ENCODE measurements around the gene COG8. TPM values are rescaled to one million over a fixed set of nuclear protein-coding genes. Genes with fewer than 3 reads are reported as not detected.

Gene COG8
- total and polyA plus RNA-seq, 2 of the 8 experiments (the other 6 are each of a cell fraction or from before 2014, with no cell fraction given): 49.1 to 55.6 TPM

DNA sequence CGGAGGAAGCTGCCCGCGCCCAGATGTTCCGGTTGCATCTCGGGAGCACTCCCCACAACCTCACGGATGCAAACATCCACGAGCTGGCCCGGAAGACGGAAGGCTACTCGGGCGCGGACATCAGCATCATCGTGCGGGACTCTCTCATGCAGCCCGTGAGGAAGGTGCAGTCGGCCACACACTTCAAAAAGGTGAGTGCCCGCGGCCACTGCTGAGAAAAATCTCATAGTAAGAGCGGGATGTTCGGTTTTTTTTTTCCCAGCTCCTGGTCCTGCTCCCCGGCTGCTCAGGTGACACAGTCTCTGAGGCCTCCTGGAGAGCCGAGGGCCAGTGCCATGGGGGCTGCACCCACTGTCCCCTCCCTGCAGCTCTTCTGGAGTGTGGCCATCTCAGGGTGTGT, 18.3 kb downstream of the COG8 start:
- no peak overlapping the region for H2AK5ac ChIP-seq (ENCODE audit: low read depth, low read length)
- peaks cover 5 to 35% of the 10 kb centered on the region in 2 experiments for H4K20me1 ChIP-seq (replicated peaks in 1 of 2; ENCODE audit: control insufficient read depth in 1 of 2, insufficient read depth in 2 of 2, low read length in 2 of 2)
- H3K23me2 ChIP-seq (ENCODE audit: low read depth, low read length): no peaks in the 10 kb centered on the region; the same call in 1 of the 2 replicates
- no peak overlapping the region for H3K4me2 ChIP-seq (ENCODE audit: insufficient read depth in 1 of 2, low read depth in 2 of 2, low read length in 2 of 2)
- peaks cover 25 to 79% (median 52%) of the 10 kb centered on the region in 4 experiments for H3K36me3 ChIP-seq (ENCODE audit: control insufficient read depth in 2 of 4, insufficient read depth in 4 of 4, low read length in 3 of 4)
- 88% methylated on average over 22 of the region's 22 CpGs; no CpG with 5 or more reads in 1 of the 2 experiments for WGBS, 2 experiments (ENCODE audit: extremely low coverage in 1 of 2, insufficient coverage in 1 of 2, insufficient read length in 1 of 2, insufficient replicate concordance in 2 of 2, low coverage in 1 of 2, low lambda C conversion rate in 2 of 2, missing lambda C conversion rate in 1 of 2)
- no peak overlapping the region for H2BK20ac ChIP-seq (ENCODE audit: low read length)
- H2BK15ac ChIP-seq (ENCODE audit: low read length): no peak overlapping the region
- H3K9ac ChIP-seq (replicated peaks in 1 of 4; ENCODE audit: extremely low read depth in 1 of 4, low read depth in 3 of 4, low read length in 3 of 4): no peak overlapping the region
- H3K56ac ChIP-seq (replicated peaks; ENCODE audit: insufficient read length, low read depth, low read length): no peak overlapping the region
- H2BK5ac ChIP-seq (ENCODE audit: low read depth, low read length): no peak overlapping the region
- FAIRE-seq (no peak), DNase-seq (ENCODE audit: low read depth in 1 of 2, low spot score in 2 of 2) (no peak)
- no peak overlapping the region for H3K18ac ChIP-seq (ENCODE audit: extremely low read depth, low read length)
- no peak overlapping the region for H2BK12ac ChIP-seq (ENCODE audit: low read depth, low read length)
- no peaks in the 10 kb centered on the region for H3K27me3 ChIP-seq (replicated peaks in 1 of 4; ENCODE audit: control insufficient read depth in 3 of 4, extremely low read depth in 1 of 4, insufficient read depth in 3 of 4, low read length in 3 of 4)
- no peak overlapping the region for H3K4me3 ChIP-seq (ENCODE audit: extremely low read depth in 1 of 4, insufficient read depth in 2 of 4, low read depth in 3 of 4, low read length in 4 of 4)
- H4K8ac ChIP-seq (ENCODE audit: extremely low read depth, insufficient read depth, low read length): no peak overlapping the region
- no peak overlapping the region for H3K23ac ChIP-seq (ENCODE audit: insufficient read length)
- TF ChIP-seq CTBP2 (IDR thresholded peaks at IDR 0.05; ENCODE audit: borderline replicate concordance, insufficient read depth, insufficient read length, low read length): no peak
- no peak overlapping the region for H3K4ac ChIP-seq (replicated peaks; ENCODE audit: insufficient read length, low read depth, low read length)
- H4K91ac ChIP-seq (replicated peaks; ENCODE audit: insufficient read length, low read length): no peak overlapping the region
- H3K4me1 ChIP-seq (replicated peaks in 1 of 4; ENCODE audit: control insufficient read depth in 3 of 4, insufficient read depth in 4 of 4, low read length in 3 of 4): no peaks in the 10 kb centered on the region
- H2BK120ac ChIP-seq (replicated peaks; ENCODE audit: low read depth, low read length): no peak overlapping the region
- POLR2A ChIA-PET (ENCODE audit: partially characterized antibody): interaction anchor here (1.4 to 24.8 kb wide), 2 partner anchors 16 to 137 kb away, joined by 3 to 497 read pairs; partner anchors contain the start of genes COG8, NIP7, PDF and TMED6
- CTCF ChIA-PET (ENCODE audit: partially characterized antibody): no interaction called here
- no peaks in the 10 kb centered on the region for H3K9me3 ChIP-seq (ENCODE audit: insufficient read depth in 2 of 2, low read depth in 1 of 2, low read length in 1 of 2)
- no peak overlapping the region for H2AFZ ChIP-seq (ENCODE audit: low read length)
- H3K79me1 ChIP-seq (ENCODE audit: low read depth, low read length): peaks cover 4% of the 10 kb centered on the region
- H3K79me2 ChIP-seq (ENCODE audit: control insufficient read depth in 1 of 2, insufficient read depth in 2 of 2, low read length in 2 of 2): peaks cover 0 to 28% of the 10 kb centered on the region in 2 experiments; a peak in 3 of 4 replicates
- H4K5ac ChIP-seq (ENCODE audit: insufficient read length, low read depth, low read length): no peak overlapping the region
- H3K27ac ChIP-seq (ENCODE audit: low read depth, low read length): no peak overlapping the region
- H3K14ac ChIP-seq (ENCODE audit: insufficient read length): no peak overlapping the region
